Chondrocyte (in vitro differentiated cells): Measurements from ENCODE around the gene TMEM108. TPM values are rescaled to one million over a fixed set of nuclear protein-coding genes. Genes with fewer than 3 reads are reported as not detected.

Experiments
- DNase-seq: peaks from one replicate; pipeline ENCODE4 v3.0.0; 2021; ENCODE audit warnings: mixed read lengths, low spot score
- H3K27ac Mint-ChIP-seq: one replicate; pipeline ENCODE4 v1.8.0; 2021; ENCODE audit warnings: mild to moderate bottlenecking, moderate library complexity, mixed read lengths; ENCODE audit not compliant: unreplicated experiment
- H3K27me3 Mint-ChIP-seq: 2 replicates; pipeline ENCODE4 v1.8.0; 2021; ENCODE audit warnings: low read depth, mixed read lengths
- H3K36me3 Mint-ChIP-seq: 2 replicates; pipeline ENCODE4 v1.8.0; 2021; ENCODE audit warnings: low read depth, mixed read lengths
- H3K4me1 Mint-ChIP-seq: 2 replicates; pipeline ENCODE4 v1.8.0; 2021; ENCODE audit warnings: low read depth, mild to moderate bottlenecking, mixed read lengths
- H3K4me3 Mint-ChIP-seq: one replicate; pipeline ENCODE4 v1.8.0; 2021; ENCODE audit warnings: mild to moderate bottlenecking, moderate library complexity, mixed read lengths; ENCODE audit not compliant: unreplicated experiment
- H3K9me3 Mint-ChIP-seq: 2 replicates; pipeline ENCODE4 v1.8.0; 2021; ENCODE audit warnings: low read depth, mixed read lengths
- CTCF ChIP-seq: fragments of 200-600 bp; sonication (generic); IDR thresholded peaks from 2 replicates; pipeline ENCODE4 v1.5.0; 2021; ENCODE audit warnings: antibody characterized with exemption, mild to moderate bottlenecking, moderate library complexity
- total RNA-seq: library from RNA; stranded (reverse); gene quantifications from 3 replicates; pipeline ENCODE4 v1.2.1, GENCODE V29; 2021

The TMEM108 gene
- total RNA-seq, 1 donor from 2014 or later = 5.6 TPM

- H3K9me3 Mint-ChIP-seq = no peaks in the 10 kb centered on the region
- no peak for TF ChIP-seq CTCF
- H3K4me1 Mint-ChIP-seq = no peaks in the 10 kb centered on the region
- DNase-seq = no peak
- no peak overlapping the region for H3K27ac Mint-ChIP-seq
- H3K36me3 Mint-ChIP-seq = no peaks in the 10 kb centered on the region
- H3K4me3 Mint-ChIP-seq = no peak overlapping the region
- peaks cover 49% of the 10 kb centered on the region for H3K27me3 Mint-ChIP-seq
Measured at GRCh38 chr3:133025546-133025945, 12.6 kb upstream of the TMEM108 start.

- Mint-ChIP-seq H3K36me3 (no peaks in the 10 kb centered on the region), H3K4me3 (no peak overlapping the region), H3K27me3 (peaks cover 71% of the 10 kb centered on the region), H3K27ac (no peak overlapping the region), H3K9me3 (no peaks in the 10 kb centered on the region), H3K4me1 (no peaks in the 10 kb centered on the region)
- no peak for DNase-seq
- TF ChIP-seq CTCF = no peak
Measured at GRCh38 chr3:133032301-133032700, 5.9 kb upstream of the TMEM108 start.

- no peak for DNase-seq
- H3K4me1 Mint-ChIP-seq = peaks cover 23% of the 10 kb centered on the region
- no peaks in the 10 kb centered on the region for H3K36me3 Mint-ChIP-seq
- no peaks in the 10 kb centered on the region for H3K9me3 Mint-ChIP-seq
- H3K27ac Mint-ChIP-seq = no peak overlapping the region
- peak overlapping the region; percentile 66 for H3K4me3 Mint-ChIP-seq
- TF ChIP-seq CTCF = no peak
- peaks cover 52% of the 10 kb centered on the region for H3K27me3 Mint-ChIP-seq
Measured at GRCh38 chr3:133037436-133037835, 755 bp upstream of the TMEM108 start.

- Mint-ChIP-seq H3K27ac (no peak overlapping the region), H3K4me3 (peak overlapping the region; percentile 66), H3K27me3 (peaks cover 44% of the 10 kb centered on the region), H3K36me3 (no peaks in the 10 kb centered on the region), H3K9me3 (no peaks in the 10 kb centered on the region), H3K4me1 (peaks cover 23% of the 10 kb centered on the region)
- no peak for TF ChIP-seq CTCF
- DNase-seq = no peak
Measured at GRCh38 chr3:133038731-133039375, 662 bp downstream of the TMEM108 start.

- peak; percentile 92 for TF ChIP-seq CTCF
- H3K4me1 Mint-ChIP-seq = peaks cover 23% of the 10 kb centered on the region
- DNase-seq = peak; percentile 55
- H3K27me3 Mint-ChIP-seq = peaks cover 26% of the 10 kb centered on the region
- no peak overlapping the region for H3K4me3 Mint-ChIP-seq
- no peak overlapping the region for H3K27ac Mint-ChIP-seq
- H3K36me3 Mint-ChIP-seq = no peaks in the 10 kb centered on the region
- no peaks in the 10 kb centered on the region for H3K9me3 Mint-ChIP-seq
Measured at GRCh38 chr3:133040696-133041523, 2.7 kb downstream of the TMEM108 start.
